Natural killer cell (primary cell): ENCODE results near the gene UNC79. TPM values are rescaled to one million over a fixed set of nuclear protein-coding genes. Genes with fewer than 3 reads are reported as not detected.

ENCODE experiments used
- ATAC-seq, 3 donors: fragments of 150-1000 bp in 2 of 3; fragments of 200-7000 bp in 1 of 3; cut with Tn5 transposase; 1 replicate in 1 of 3; 2 replicates in 2 of 3; pipeline ENCODE4 v1.10.0; 2021; ENCODE audit warnings: mild to moderate bottlenecking in 2 of 3, moderate library complexity in 2 of 3
- DNase-seq, 2 donors: peaks; one replicate each; pipeline versions ENCODE4 v3.0.0 to v3.0.0-alpha.2; 2013 to 2021; ENCODE audit warnings: mixed read lengths in 1 of 2
- H3K27ac ChIP-seq: one replicate; pipeline ENCODE4 v1.5.1; 2013; ENCODE audit warnings: mild to moderate bottlenecking, low read length
- H3K27me3 ChIP-seq: one replicate; pipeline ENCODE4 v1.6.1; 2013; ENCODE audit warnings: low read length; ENCODE audit not compliant: control insufficient read depth, insufficient read depth
- H3K36me3 ChIP-seq: one replicate; pipeline ENCODE4 v1.6.1; 2013; ENCODE audit warnings: low read length; ENCODE audit not compliant: control insufficient read depth, insufficient read depth
- H3K4me1 ChIP-seq: one replicate; pipeline ENCODE4 v1.6.1; 2013; ENCODE audit warnings: low read length; ENCODE audit not compliant: control insufficient read depth, insufficient read depth
- H3K4me3 ChIP-seq: one replicate; pipeline ENCODE4 v1.5.1; 2013; ENCODE audit warnings: low read length
- H3K9me3 ChIP-seq: one replicate; pipeline ENCODE4 v1.6.1; 2013; ENCODE audit warnings: low read length; ENCODE audit not compliant: control insufficient read depth, insufficient read depth
- H3K27ac Mint-ChIP-seq, 2 donors: one replicate each; pipeline ENCODE4 v1.8.0; 2022; ENCODE audit warnings: mild to moderate bottlenecking in 2 of 2, mixed read lengths in 2 of 2, moderate library complexity in 1 of 2
- H3K27me3 Mint-ChIP-seq, 2 donors: one replicate each; pipeline ENCODE4 v1.8.0; 2022; ENCODE audit warnings: low read depth in 2 of 2, mixed read lengths in 2 of 2
- H3K36me3 Mint-ChIP-seq: one replicate; pipeline ENCODE4 v1.8.0; 2022; ENCODE audit warnings: mixed read lengths
- H3K4me1 Mint-ChIP-seq, 2 donors: one replicate each; pipeline ENCODE4 v1.8.0; 2022; ENCODE audit warnings: mixed read lengths in 2 of 2
- H3K4me3 Mint-ChIP-seq: one replicate; pipeline ENCODE4 v1.8.0; 2022; ENCODE audit warnings: mild to moderate bottlenecking, moderate library complexity, mixed read lengths
- H3K9me3 Mint-ChIP-seq, 2 donors: one replicate each; pipeline ENCODE4 v1.8.0; 2022; ENCODE audit warnings: mixed read lengths in 2 of 2
- WGBS: methylation state at CpG from one replicate; pipeline ENCODE4 v1.1.7; 2013; ENCODE audit warnings: missing lambda C conversion rate; ENCODE audit not compliant: insufficient coverage; 5-methylcytosine and 5-hydroxymethylcytosine counted together
- intact Hi-C: fragments of 100-400 bp; cut with micrococcal nuclease; formaldehyde crosslinking; loops from one replicate; pipeline ENCODE4 v1.14.2; 2022
- total RNA-seq, 4 donors: library from RNA; stranded (reverse); fragments of 120-200 nt in 1 of 4; gene quantifications; one replicate each; pipeline versions ENCODE4 v1.2.3 to v1.2.4, GENCODE V29; 2013 to 2022
- TF ChIP-seq, protein P1 (sequence below): fragments of 200-600 bp; IDR thresholded peaks from one replicate; pipeline ENCODE4 v1.8.0; 2022; ENCODE audit warnings: antibody characterized with exemption

Gene UNC79
- total RNA-seq, 3 donors from 2014 or later (not counting 1 experiment from before 2014, with no cell fraction given) = 0.05 TPM; not detected in 1

GRCh38 chr14:93683226-93683625 lies 252.5 kb downstream of the UNC79 start:
- TF ChIP-seq, protein P1, sequence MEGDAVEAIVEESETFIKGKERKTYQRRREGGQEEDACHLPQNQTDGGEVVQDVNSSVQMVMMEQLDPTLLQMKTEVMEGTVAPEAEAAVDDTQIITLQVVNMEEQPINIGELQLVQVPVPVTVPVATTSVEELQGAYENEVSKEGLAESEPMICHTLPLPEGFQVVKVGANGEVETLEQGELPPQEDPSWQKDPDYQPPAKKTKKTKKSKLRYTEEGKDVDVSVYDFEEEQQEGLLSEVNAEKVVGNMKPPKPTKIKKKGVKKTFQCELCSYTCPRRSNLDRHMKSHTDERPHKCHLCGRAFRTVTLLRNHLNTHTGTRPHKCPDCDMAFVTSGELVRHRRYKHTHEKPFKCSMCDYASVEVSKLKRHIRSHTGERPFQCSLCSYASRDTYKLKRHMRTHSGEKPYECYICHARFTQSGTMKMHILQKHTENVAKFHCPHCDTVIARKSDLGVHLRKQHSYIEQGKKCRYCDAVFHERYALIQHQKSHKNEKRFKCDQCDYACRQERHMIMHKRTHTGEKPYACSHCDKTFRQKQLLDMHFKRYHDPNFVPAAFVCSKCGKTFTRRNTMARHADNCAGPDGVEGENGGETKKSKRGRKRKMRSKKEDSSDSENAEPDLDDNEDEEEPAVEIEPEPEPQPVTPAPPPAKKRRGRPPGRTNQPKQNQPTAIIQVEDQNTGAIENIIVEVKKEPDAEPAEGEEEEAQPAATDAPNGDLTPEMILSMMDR = no peak
- no peak overlapping the region for H3K4me3 ChIP-seq

DNA sequence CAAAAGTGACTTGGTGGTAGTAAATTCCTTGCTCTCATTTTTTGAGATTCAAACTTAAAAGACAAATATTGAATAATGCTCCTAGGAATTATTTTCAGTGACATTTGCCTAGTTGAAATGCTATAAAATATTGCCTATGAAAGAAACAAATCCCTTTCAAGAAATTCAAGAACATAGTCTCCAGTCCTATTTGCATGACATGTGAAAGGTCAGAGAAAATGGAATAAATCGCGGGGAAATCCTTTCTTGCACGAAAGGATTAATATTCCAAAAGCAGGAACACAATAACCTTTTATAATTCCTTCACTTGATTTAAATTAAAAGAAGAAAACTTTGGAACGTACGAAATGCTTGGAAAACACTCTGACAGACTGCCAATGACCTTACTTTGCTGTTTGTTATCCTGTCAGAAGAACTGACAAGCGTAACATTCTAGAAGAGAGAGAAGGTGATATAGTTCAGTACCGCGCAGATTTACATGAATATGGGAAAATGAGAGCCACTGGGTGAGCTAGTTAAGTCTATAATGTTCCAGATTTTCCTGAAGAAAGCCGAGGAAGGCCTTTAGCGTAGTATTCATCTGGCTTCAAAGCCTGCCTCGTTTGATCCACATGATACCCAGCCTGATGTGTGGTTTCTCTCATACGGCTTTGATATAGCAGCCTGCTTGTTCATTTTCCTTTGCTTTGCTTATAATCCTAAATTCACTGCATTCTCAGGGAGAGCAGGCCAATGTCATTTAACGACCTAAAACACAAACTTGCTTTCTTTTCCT lies 254.6 kb downstream of the UNC79 start:
- Histone ChIP-seq H3K4me3 (no peak overlapping the region), H3K27ac (no peak overlapping the region), H3K4me1 (no peaks in the 10 kb centered on the region), H3K36me3 (no peaks in the 10 kb centered on the region), H3K27me3 (no peaks in the 10 kb centered on the region), H3K9me3 (no peaks in the 10 kb centered on the region)
- Mint-ChIP-seq H3K4me1 (no peaks in the 10 kb centered on the region), H3K4me3 (no peak overlapping the region), H3K9me3 (no peaks in the 10 kb centered on the region), H3K27me3 (peaks cover 25 to 52% of the 10 kb centered on the region in 2 donors), H3K36me3 (no peaks in the 10 kb centered on the region), H3K27ac (no peak overlapping the region)
- DNase-seq (no peak), ATAC-seq (no peak)
- TF ChIP-seq, protein P1 = no peak
- 87% methylated on average over 13 of the region's 13 CpGs for WGBS
- intact Hi-C loops = no loop called here

More at GRCh38 chr14:93683226-93683625, 252.5 kb downstream of the UNC79 start:
- Mint-ChIP-seq H3K9me3 (no peaks in the 10 kb centered on the region), H3K4me1 (no peaks in the 10 kb centered on the region), H3K27ac (no peak overlapping the region), H3K27me3 (peaks cover 14 to 42% of the 10 kb centered on the region in 2 donors), H3K36me3 (no peaks in the 10 kb centered on the region), H3K4me3 (no peak overlapping the region)
- DNase-seq = no peak
- no peaks in the 10 kb centered on the region for H3K36me3 ChIP-seq
- no peaks in the 10 kb centered on the region for H3K9me3 ChIP-seq
- WGBS = 67% methylated on average over 3 of the region's 5 CpGs
- no peak for ATAC-seq
- intact Hi-C loops = no loop called here
- H3K27ac ChIP-seq = no peak overlapping the region
- no peaks in the 10 kb centered on the region for H3K4me1 ChIP-seq
- no peaks in the 10 kb centered on the region for H3K27me3 ChIP-seq

- Histone ChIP-seq H3K27me3 (no peaks in the 10 kb centered on the region), H3K27ac (no peak overlapping the region), H3K36me3 (no peaks in the 10 kb centered on the region), H3K9me3 (no peaks in the 10 kb centered on the region), H3K4me1 (no peaks in the 10 kb centered on the region), H3K4me3 (no peak overlapping the region)
- no peak overlapping the region for H3K27ac Mint-ChIP-seq
- TF ChIP-seq, protein P1 = no peak
- intact Hi-C loops = no loop called here
- no peak overlapping the region for H3K4me3 Mint-ChIP-seq
- no peaks in the 10 kb centered on the region for H3K9me3 Mint-ChIP-seq
- H3K36me3 Mint-ChIP-seq = no peaks in the 10 kb centered on the region
- no peaks in the 10 kb centered on the region for H3K4me1 Mint-ChIP-seq
- H3K27me3 Mint-ChIP-seq = peaks cover 25 to 53% of the 10 kb centered on the region in 2 donors
- ATAC-seq = no peak
- no peak for DNase-seq
- 78% methylated on average over 5 of the region's 5 CpGs for WGBS
Measured at GRCh38 chr14:93686268-93686667, 255.5 kb downstream of the UNC79 start.

- no peak overlapping the region for H3K4me3 Mint-ChIP-seq
- H3K9me3 Mint-ChIP-seq = no peaks in the 10 kb centered on the region
Measured at GRCh38 chr14:93688239-93688666, 257.5 kb downstream of the UNC79 start.

More at GRCh38 chr14:93688239-93688666, 257.5 kb downstream of the UNC79 start:
- DNase-seq (no peak), ATAC-seq (no peak)
- no peaks in the 10 kb centered on the region for H3K9me3 ChIP-seq
- Mint-ChIP-seq H3K27me3 (peaks cover 25 to 49% of the 10 kb centered on the region in 2 donors), H3K4me1 (no peaks in the 10 kb centered on the region), H3K36me3 (no peaks in the 10 kb centered on the region), H3K27ac (no peak overlapping the region)
- no peaks in the 10 kb centered on the region for H3K4me1 ChIP-seq
- H3K27ac ChIP-seq = no peak overlapping the region
- no peak overlapping the region for H3K4me3 ChIP-seq
- no peaks in the 10 kb centered on the region for H3K27me3 ChIP-seq
- intact Hi-C loops = no loop called here
- H3K36me3 ChIP-seq = no peaks in the 10 kb centered on the region
- WGBS = 36% methylated on average over 5 of the region's 5 CpGs
- TF ChIP-seq, protein P1 = no peak
